Measurements from ENCODE around the gene FAM222A.

Gene FAM222A

GRCh38 chr12:109808876-109809646, 95.4 kb downstream of the FAM222A start:
- DNase-seq, result no peak

- no peak for DNase-seq
Observed at GRCh38 chr12:109810954-109811623, 97.5 kb downstream of the FAM222A start.

GRCh38 chr12:109811624-109811995, 98.0 kb downstream of the FAM222A start:
- DNase-seq, result no peak

DNA sequence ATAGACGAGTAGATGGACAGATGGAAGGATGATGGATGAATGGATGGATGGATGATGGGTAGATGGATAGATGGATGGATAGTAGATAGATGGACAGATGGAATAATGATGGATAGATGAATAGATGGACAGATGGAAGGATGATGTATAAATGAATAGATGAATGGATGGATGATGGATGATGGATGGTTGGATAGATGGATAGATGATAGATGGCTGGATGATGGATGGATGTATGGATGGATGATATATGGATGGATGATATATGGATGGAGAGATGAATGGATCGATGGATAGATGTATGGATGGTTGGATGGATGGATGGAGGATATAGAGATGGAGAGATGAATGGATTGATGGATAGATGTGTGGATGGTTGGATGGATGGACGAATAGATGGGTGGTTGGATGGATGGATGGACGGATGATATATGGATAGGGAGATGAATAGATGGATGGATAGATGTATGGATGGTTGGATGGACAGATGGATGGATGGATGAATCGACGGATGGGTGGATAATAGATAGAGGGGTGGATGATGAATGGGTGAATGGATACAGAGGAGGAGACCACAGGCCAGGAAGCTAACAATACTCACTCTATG, 100.3 kb downstream of the FAM222A start:
- DNase-seq, result no peak

- no peak for DNase-seq
Observed at GRCh38 chr12:109814600-109815150, 101.0 kb downstream of the FAM222A start.

DNA sequence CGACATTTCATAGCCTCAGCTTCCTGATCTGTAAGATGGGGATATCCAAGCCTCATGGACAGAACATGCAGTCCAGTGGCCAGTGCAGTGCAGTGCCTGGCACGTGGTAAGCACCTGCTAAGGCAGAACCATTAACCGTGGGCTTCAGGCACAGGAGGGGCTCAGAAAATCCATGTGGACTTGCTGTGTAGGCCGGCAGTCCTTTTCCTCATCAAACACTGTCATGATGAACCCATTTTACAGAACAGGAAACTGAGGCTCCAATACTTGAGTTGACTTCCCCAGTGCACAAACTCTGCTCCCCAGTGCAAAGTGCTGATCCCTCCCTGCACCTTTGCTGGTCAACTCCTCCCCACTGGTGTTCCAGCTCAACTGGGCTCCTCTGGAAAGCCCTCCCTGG, 101.6 kb downstream of the FAM222A start:
- DNase-seq, result no peak

GRCh38 chr12:109815757-109816617, 102.4 kb downstream of the FAM222A start:
- no peak for DNase-seq

GRCh38 chr12:109816870-109817269, 103.2 kb downstream of the FAM222A start:
- no peak for DNase-seq

DNA sequence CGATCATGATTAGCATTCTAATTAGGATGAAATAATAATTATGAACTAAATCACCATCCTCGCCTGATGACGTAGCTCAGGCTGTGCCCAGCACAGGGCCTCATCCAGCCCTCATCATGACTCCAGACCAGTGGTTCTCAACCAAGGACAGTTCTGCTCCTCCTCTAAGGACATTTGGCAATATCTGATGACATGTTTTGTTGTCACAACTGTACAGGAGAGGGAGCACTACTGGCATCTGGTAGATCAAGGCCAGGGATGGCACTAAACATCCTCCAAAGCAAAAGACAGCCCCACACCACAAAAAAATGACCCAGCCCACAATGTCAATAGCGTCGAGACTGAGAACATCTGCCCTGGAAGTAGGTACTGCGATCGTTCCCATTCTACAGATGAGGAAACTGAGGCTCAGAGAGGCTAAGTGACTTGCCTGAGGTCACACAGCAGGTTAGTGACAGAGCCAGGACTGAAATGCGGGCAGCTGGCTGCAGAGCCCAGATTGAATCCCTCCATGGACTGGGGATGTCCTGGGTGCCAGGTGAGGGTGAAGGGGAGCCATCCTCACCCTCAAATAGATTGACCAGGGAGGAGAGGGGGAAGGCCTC, 104.1 kb downstream of the FAM222A start:
- no peak for DNase-seq

DNA sequence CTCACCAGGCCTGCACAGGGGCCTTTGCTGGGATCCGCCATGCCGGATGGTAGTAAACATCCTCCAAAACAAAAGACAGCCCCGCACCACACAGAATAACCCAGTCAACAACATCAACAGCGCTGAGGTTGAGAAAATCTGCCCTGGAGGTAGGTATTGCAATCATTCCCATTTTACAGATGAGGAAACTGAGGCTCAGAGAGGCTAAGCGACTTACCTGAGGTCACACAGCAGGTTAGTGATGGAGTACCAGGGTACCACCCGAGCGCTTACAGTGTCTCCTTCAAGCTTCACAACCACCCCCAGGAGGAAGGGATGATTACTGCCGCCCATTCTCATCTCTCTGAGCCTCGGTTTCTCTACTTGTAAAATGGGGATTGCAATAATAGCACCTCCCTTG, 104.6 kb downstream of the FAM222A start:
- DNase-seq, result no peak

GRCh38 chr12:109818905-109819500, 105.4 kb downstream of the FAM222A start:
- DNase-seq, result no peak
